Suppressor macrophage (primary cell): Measurements from ENCODE around the gene OR10J1.
A peak's percentile ranks its signal among the peaks of the same experiment; 100 is the strongest.
"Not testable (repeated sequence)": the region's sequence is repeated elsewhere in the genome, so short reads cannot be mapped to it uniquely, and the experiment has no call there.

Experiments used
- DNase-seq, 4 experiments: peaks; one replicate each; pipeline ENCODE4 v3.0.0-alpha.2; 2020 to 2022
- total RNA-seq, 17 experiments: gene quantifications; one replicate each; lab custom pipeline; 2026; ENCODE audit warnings: mixed read lengths in 6 of 17, inconsistent platforms in 3 of 17; lab: John Stamatoyannopoulos, UW

The OR10J1 gene, protein sequence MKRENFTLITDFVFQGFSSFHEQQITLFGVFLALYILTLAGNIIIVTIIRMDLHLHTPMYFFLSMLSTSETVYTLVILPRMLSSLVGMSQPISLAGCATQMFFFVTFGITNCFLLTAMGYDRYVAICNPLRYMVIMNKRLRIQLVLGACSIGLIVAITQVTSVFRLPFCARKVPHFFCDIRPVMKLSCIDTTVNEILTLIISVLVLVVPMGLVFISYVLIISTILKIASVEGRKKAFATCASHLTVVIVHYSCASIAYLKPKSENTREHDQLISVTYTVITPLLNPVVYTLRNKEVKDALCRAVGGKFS
- 0 to 1.7 (median 0) reads per million in 17 experiments for total RNA-seq

DNA sequence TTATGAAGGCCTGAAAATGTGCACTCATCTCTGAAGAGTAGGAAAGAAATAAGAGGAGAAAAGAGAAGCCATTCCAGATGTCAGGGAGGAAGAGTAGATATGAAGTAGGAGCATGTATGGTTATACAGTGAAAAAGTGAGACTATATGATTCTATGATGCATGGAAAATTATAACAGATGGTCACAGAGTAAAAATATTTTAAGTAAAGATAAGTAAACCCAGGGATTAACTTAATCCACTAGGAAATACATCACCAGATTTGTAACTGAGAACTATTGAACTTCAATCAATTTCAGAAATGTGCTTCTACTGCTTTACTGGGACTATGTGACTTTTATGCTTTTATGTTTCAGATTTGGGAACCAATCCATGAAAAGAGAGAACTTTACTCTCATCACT is at the start of gene OR10J1:
OR10J1 (plus strand) TSS at position 301 of the 400 bp plus-strand sequence; CDS start at position 371, 70 bp downstream.
- DNase-seq, result no peak

DNA sequence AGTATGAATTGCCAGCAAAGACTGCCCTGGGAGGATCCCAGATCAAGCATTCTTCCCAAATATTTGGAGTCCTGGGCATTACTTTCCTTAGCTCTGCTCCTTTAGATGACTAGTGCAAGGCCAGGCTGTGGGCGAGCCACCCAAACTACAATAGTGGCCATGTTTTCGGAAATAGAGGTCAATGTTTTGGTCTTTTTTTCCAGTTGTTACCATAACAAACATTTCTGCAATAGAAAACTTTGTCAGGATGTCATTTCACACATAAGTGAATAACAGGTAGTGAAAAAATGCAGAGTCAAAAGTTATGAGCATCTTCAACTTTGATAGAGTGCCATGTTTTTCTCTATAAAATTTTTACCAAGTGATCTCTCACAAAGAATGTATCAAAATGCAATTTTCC is 32.7 kb upstream of the OR10J1 start:
- no peak for DNase-seq

DNA sequence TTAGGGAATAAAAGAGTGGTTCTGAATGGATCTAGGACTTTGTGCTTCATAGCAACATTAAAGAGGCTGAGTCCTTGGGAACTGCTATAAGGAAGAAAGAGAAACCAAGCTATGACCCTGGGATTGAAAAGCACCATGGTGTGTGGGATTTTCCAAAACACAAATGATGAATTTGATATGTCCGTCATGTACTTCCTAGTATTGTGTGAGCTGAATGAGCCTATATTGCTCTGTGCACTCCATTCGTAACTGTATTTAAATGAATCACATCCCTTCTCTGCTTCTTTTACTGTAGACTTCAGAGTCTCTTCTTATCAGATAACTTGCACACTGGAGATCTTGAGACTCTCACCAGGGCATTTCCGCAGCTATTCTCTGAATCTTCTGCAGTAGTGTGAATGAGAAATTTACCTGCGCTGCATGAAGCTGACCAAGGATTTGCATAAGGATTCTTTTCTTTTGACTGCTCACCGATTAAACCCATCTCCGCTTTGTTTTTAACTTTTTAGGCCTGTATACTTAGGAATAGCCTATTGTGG is 30.6 kb upstream of the OR10J1 start:
- no peak for DNase-seq

DNA sequence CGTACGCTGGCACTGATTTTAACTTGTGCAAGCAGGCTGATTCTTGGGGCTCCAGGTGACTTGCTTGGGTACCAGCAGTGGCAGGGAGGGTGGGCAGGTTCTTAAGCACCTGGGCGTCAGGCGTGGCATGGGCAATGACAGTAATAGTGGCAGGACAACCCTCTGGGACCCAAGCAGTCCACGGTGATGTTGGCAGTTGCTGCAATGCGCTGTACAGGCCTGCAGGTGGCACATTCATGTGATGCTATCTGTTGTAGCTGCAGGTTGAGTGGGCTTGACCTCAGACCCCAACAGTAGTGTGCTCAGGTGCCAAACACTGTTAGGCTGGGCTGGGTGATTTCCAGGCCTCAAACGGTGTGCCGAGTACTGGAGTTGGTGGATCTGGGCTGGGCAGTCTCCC is 17.7 kb upstream of the OR10J1 start:
- DNase-seq, result no peak

DNA sequence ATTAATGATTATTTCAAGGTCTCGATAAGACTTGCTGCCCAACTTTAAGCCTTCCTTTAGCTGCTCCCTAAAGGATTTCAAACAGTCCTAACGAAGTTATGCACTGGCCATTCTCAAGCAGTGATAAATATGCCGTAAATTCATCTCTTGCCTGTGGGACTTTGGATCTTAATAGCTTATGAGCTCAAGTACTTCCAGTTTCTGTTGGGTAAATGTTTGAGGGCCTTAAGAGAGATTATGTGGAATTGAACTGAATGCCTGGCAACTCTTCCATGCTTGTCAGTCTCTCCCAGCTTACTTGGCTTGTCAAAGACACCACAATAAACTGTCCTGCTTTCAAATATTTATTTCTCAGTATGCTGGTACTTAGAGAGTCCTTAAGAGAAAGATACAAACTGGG is 11.0 kb upstream of the OR10J1 start:
- no peak for DNase-seq

DNA sequence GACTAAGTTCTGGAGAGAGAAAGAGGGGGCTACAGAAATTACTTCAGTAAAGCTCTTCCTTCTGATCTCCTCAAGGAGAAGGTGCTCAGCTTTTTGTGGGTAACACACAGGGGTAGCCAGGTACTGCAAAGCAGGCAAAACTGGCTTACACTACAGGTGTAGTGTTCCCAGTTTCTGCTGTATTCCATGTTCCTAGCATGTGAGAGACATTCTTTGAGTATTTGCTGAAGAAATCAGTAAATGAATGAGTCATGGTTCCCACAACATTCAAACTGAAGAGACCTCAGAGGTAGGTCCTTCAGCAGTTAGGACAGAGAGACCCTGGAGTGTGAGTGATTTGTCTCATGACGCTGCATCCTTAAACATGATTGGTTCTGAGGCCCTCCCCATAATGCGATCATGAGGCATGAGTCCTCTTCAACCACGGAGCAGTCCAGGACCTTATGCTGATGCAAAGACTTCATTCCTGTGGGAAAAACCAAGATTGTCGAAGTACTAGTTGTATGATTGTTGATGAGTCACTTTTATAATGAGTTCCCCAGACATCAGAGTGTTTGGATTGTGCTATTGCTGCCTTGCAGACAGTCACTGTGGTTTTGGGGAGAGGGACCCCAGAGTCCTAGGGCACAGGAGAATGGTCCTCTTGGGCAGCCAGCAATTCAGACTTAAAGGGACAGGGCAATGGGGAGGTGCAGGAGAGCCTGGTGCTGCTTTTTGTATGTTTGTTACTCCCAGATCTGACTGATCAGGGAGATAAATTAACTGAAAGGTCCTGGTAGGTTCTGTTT is 10.3 kb upstream of the OR10J1 start:
- DNase-seq, result peak in 2 of 4 experiments; percentile 12 to 41

DNA sequence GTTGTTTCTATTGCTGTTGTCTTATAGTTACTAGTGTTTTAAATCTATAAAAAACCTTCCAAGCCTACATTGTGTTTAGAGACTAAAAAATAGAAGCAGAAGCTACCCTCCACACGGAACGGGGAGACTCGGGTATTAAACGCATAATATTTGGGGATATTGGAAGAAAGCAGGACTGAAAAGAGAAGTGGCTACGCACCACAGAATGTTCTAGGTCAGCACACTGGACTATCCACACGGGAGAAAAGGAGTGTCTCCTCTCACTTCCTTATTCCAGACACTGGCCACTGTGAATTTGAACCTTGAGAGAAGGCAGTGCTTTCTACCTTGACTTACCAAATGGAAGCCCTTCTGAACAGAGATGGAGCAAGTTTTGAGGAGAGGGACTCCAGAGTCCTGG is 8.5 kb upstream of the OR10J1 start:
- DNase-seq, result peak; percentile 63 to 80 (median 71)

DNA sequence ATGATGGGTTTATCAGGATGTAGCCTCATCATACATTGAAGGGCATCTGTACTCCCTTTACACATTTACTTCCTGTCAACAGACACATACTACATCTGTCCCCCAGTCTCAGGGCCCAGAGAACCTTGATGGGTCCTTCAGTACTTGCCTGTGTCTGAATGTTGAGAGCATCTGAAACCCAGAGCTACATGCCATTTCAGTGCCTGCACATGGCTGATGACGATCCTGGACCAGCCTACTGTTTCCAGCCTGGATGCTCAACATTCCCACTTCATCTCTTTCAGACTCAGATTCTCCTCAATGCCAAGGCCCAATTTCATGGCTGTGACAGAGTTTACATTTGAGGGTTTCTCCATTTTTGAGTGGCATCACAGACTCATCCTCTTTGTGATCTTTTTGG is 7.6 kb upstream of the OR10J1 start, which contains the start of gene OR10J4:
OR10J4 (plus strand) TSS at position 301 of the 400 bp plus-strand sequence.
- DNase-seq, result no peak

DNA sequence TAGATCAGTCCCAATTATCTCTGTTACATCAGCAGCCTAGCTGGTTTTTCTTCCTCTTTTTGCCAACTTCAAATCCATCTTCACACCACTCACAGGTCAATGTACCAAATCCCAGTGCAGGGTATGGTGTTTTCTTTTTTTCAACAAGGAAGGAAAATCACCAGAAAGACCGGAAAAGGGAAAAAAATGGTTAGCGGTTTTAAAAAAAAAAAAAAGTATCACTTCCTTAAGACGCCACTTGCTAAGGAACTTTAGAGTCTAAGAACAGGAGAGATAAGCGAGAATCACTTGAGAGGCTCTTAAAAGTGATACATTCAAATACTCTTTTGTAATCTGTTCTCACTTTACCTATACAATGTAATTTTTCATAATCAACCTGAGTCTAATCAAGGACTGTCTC is 3.1 kb upstream of the OR10J1 start:
- peak in 3 of 4 experiments; percentile 18 to 72 (median 66) for DNase-seq

DNA sequence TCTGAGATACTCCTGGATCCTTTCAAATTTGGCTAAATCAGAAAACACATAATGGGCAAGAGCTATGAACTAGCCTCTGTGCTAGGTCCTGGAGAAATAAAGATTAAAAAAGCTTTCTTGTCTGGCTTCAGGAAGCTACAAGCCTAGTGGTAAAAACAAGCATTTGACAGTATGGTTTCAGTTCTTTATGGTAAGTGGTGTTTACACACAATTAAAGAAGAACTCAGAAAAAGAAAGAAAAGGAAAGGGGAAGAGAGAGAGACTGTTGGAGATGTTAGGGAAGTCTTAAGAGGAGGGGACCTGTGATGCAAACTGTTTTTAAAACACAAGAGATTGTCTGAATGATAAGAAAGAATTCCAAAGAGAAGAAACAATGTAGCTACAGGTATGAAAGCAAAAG is 1.8 kb downstream of the OR10J1 start:
- DNase-seq, result peak in 2 of 4 experiments; percentile 51 to 62

DNA sequence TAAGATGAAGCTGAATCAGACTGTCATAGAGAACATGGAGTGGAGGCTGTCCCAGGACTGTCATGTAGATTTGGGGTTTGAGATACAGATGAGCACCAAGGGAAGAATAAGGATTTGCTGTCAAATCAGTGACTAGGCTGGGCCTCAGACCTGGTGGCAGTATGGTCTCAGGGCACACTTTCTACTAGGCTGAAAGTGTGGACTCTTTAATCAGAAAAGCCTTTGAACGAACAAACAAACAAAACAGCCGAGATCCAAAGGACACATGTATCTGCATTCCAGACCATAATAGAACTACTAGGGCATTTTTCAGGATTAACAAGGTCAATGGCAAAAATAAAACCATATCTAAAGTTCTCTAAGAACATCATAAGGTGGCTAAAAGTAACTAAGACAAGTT is 2.9 kb downstream of the OR10J1 start:
- no peak for DNase-seq

DNA sequence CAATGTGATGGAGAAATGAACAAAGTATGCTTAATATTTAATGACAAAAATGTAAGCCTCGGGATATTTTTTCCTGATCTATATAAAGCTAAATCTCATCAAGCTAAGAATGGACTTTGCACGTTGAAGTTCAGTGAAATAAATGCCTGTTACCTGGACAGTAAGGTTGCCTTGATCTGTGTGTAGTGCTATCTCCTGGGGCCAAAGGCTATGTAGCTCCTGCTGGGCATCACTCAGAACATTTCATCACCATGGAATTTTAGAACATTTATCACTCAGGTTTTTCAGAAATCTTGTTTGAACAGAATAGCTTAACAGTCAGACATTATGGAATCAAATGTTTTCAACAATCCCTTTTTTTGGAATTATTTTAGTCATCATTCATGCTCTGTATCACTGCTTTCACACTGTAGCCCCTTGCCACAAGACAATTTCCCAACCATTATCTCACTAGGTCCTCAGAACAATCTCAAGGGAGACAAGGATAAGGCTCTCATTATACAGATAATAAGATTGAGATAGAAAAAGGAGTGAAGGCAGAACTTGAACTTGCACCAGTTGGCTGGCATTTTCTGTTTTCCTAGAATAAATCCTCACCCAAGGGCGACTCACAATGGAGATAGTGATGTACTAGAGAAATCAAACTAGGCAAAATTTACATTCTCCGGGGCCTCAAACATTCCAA is 3.7 kb downstream of the OR10J1 start:
- no peak for DNase-seq

DNA sequence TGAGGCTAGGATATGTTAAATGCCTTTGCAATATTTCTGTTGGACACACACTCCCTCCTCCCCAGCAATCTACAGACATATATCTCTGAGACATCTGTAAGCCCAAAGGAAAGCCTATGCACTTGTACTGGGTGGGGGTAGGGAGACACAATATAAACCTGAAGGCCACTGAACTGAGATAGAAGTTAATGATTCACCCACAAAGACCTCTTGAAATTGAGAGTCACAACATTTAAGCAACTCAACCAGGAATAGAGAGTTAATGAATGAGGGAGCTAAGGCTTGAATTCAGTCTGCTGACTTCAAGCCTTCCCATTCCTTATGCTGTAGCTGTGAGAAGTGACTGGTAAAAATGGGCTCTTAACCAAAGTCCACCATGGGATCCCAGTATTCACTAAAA is 5.0 kb downstream of the OR10J1 start:
- no peak for DNase-seq

DNA sequence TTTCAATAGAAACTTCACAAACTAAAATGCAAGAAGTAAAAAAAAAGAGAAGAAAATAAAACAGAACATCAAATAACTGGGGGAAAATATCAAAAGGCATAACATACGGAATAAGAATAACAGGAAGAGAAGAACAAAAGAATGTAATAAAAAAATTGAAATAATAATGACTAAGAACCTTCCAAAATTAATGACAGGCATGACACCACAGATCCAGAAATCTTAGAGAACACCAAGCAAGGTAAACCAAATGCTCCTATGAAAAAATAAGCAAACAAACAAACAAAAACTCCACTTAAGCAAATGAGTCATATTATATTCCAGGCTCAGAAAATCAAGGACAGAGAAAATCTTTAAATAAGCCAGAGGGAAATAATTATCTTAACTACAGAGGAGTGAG is 8.7 kb downstream of the OR10J1 start:
- no peak for DNase-seq

DNA sequence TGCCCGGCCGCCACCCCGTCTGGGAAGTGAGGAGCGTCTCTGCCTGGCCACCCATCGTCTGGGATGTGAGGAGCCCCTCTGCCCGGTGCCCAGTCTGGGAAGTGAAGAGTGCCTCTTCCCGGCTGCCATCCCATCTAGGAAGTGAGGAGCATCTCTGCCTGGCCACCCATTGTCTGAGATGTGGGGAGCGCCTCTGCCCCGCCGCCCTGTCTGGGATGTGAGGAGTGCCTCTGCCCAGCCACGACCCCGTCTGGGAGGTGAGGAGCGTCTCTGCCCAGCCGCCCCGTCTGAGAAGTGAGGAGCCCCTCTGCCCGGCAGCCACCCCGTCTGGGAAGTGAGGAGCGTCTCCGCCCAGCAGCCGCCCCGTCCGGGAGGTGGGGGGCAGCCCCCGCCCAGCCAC is 10.1 kb downstream of the OR10J1 start:
- DNase-seq, result not testable (repeated sequence)

DNA sequence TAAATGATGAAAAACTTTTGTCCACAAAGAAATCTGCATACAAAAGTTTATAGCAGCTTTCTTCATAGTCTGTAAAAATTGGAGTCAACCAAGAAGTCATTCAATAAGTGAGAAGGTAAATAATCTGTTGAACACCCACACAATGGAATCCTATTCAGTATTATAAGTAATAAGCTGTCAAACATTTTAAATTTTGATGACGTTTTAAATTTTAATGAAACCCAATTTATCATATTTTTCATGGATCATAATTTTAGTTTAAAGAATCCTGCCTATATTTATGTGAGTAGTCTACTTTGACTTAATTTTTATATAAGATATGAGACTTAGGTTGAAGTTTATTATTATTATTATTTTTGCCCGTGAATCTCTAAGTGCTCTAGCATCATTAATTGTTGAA is 20.0 kb downstream of the OR10J1 start:
- DNase-seq, result no peak

DNA sequence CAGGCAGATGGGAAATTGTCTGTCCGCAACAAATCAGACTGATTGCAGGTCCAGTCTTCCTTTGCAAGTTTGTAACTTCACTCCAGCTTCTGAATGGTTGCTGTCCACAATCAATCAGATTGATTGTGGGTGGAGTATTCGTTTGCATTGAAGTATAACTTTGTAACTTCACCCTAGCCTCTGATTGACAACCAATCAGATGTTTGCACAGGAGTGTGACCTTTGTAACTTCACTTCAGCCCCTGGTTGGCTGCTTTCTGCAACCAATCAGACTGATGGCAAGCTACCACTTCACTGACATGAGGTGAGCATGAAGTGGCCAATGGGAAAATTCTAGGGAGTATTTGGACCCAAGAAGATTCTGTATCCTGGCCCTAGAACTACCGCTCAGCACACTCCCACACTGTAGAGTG is 25.7 kb downstream of the OR10J1 start:
- DNase-seq, result no peak

DNA sequence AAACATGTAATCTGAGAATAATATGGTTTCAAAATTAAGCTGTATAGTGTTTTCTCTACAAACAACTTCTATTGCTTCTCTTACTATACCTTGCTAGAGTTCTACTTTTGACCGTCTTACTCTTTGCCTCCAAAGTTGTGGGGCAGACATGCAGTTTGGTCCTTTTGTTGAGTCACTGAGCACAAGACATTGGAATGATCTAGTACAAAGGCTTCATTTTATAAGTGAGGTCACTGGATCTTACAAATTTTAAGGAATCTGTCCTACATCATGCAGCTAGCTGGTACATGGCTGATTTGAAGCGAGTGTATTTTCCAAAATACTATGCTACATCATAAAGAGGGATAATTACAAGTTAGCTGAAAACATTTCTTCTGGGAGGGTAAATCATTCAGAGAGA is 28.8 kb downstream of the OR10J1 start:
- no peak for DNase-seq

DNA sequence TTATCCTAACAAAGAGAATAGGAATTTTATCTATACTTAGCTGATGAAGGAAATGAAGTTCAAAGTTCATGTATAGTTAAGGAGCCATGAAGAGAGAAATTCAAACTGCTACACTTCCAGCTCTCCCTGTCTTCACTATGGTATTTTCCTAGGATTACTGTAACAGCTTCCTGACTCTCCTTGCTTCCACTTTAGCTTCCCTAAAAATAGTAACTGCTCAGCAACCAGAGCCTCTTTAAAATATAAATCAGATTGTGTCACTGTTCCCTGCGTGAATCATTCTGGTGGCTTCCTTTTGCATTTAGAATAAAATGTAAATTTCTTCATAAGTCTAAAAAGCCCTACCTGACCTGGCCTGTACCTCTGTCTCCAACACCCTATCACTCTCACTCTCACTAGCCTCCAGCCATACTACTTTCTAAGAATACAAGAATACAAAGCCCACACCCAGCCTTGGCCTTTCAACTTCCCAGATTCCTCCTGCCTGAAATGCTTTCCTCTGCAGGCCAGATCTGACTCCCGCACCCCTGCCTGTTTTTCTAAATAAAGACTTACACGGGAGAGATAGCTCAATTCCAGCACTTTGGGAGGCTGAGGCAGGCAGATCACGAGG is 30.5 kb downstream of the OR10J1 start:
- peak in 3 of 4 experiments; percentile 25 to 48 (median 32) for DNase-seq

DNA sequence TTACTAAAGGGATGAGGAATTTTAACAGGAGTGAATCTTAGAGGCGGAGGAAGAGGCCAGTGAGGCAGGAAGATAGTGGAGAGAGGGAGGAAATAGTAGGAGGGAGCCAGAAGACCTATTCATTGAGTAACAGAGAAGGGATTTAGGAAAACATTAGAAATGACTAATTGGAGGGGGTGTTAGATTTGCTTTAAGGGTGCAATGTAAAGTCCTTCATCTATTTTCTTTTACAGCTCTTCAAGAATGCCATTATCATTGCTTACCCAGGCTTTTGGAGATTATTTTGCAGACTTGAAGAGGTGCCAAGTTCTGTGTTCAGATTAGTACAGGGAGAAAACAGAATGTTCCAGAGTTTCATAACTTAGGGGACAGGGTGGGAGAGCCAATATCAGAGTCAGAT is 33.8 kb downstream of the OR10J1 start:
- no peak for DNase-seq

DNA sequence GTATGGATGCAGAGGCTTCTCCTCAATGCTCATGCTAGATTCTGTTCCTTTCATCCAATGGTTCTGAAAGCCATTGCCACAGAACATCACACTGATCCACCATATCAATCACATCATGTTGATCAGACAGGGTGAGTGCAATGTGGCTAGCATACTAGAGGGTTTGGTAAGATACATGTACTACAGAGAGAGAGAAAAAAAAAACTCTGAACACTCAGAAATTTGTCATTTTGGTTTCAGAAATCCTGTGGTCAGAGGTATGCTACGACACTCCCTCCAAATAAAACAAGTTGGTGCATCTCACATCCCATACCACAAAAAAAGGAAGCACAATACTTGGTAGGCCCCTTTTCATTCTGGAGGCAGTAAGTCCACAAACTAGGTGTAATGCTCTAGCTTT is 35.4 kb downstream of the OR10J1 start:
- no peak for DNase-seq

DNA sequence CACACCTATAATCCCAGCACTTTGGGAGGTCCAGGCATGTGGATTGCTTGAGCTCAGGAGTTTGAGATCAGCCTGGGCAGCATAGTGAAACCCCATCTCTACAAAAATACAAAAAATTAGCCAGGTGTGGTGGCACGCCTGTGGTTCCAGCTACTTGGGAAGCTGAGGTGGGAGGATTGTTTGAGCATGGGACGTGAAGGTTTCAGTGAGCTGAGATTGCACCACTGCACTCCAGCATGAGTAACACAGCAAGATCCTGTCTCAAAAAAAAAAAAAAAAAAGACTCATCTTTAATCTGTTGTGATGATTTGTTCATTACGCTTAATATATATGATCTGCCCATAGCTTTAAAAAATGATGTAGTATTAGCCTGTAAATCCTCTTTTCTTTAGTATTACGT is 44.0 kb downstream of the OR10J1 start:
- no peak for DNase-seq
